ENCODE measurements around the gene SERTAD2. TPM values are rescaled to one million over a fixed set of nuclear protein-coding genes. Genes with fewer than 3 reads are reported as not detected.

Gene SERTAD2
- total and polyA plus RNA-seq, 2 donors (not counting 3 experiments of a cell fraction or from before 2014, with no cell fraction given), result 5.5 to 11.2 TPM

DNA sequence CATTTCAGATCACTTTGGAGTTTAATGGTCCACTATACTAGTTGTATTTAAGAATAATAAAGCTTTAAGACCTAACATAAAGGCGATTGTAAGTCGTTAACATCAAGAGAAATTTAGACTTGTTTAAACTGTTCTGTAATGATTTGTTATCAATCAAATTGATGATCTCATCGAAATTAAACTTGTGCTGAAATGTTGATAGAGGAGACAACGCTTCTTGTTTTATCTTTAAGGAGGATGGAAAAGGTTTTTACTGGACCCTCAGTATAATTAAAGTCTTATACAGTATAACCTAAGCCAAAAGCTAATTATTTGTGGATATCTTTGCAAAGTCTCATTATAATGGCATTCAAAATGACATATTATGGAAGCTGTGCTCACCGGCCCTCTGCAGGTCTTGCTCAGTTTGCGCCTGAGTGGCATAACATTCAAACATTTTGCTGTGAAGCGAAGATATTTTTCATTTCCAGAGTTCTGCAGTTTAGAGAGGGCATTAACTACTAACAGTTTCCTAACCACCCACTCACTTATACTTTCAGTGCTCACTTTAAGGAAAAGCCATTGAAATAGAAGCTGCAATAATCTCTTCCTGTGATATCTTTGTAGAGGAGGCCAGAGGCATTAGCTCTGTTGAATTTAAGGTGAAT is 1.4 kb upstream of the SERTAD2 start:
- peak overlapping the region; percentile 92 for H3K4me2 ChIP-seq (ENCODE audit: insufficient read depth, low read length)
- no peaks in the 10 kb centered on the region for H3K9me3 ChIP-seq (replicated peaks; ENCODE audit: control insufficient read depth, insufficient read depth, low read length)
- peaks cover 30% of the 10 kb centered on the region for H3K79me2 ChIP-seq (ENCODE audit: control insufficient read depth, insufficient read depth, low read length)
- no TSS peak for BruUV-seq (replicated peaks)
- H4K20me1 ChIP-seq (replicated peaks; ENCODE audit: control insufficient read depth, extremely low read depth, insufficient read depth, low read length), result no peaks in the 10 kb centered on the region
- no peak overlapping the region for H2AFZ ChIP-seq (ENCODE audit: low read depth, low read length)
- peak; percentile 87 for FAIRE-seq
- dilution Hi-C loops (cut with MboI; ENCODE audit: extremely low pct_ligation_motif_present, low sequenced_read_pairs) (no loop called here), intact Hi-C loops (cut with micrococcal nuclease) (loop anchor here (2.0 kb wide), 1 partner anchor 138 kb away; no protein-coding TSS in a partner anchor)
- TF ChIP-seq JUN (IDR thresholded peaks at IDR 0.05; ENCODE audit: borderline replicate concordance, insufficient read depth, insufficient read length, low read depth) (peak; percentile 31), FOS (IDR thresholded peaks at IDR 0.05; ENCODE audit: borderline replicate concordance, insufficient read depth, low read length) (no peak)
- TF ChIP-seq, protein P1, sequence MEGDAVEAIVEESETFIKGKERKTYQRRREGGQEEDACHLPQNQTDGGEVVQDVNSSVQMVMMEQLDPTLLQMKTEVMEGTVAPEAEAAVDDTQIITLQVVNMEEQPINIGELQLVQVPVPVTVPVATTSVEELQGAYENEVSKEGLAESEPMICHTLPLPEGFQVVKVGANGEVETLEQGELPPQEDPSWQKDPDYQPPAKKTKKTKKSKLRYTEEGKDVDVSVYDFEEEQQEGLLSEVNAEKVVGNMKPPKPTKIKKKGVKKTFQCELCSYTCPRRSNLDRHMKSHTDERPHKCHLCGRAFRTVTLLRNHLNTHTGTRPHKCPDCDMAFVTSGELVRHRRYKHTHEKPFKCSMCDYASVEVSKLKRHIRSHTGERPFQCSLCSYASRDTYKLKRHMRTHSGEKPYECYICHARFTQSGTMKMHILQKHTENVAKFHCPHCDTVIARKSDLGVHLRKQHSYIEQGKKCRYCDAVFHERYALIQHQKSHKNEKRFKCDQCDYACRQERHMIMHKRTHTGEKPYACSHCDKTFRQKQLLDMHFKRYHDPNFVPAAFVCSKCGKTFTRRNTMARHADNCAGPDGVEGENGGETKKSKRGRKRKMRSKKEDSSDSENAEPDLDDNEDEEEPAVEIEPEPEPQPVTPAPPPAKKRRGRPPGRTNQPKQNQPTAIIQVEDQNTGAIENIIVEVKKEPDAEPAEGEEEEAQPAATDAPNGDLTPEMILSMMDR (IDR thresholded peaks at IDR 0.05; ENCODE audit: extremely low read depth in 1 of 2, insufficient read depth in 1 of 2, low read depth in 1 of 2, low read length in 2 of 2), result peak; percentile 26 to 39
- H3K9ac ChIP-seq (replicated peaks; ENCODE audit: extremely low read depth, insufficient read depth, low read length), result peak overlapping the region; percentile 89
- peaks cover 21% of the 10 kb centered on the region for H3K4me1 ChIP-seq (ENCODE audit: control insufficient read depth, extremely low read depth, insufficient read depth, low read length)
- no peaks in the 10 kb centered on the region for H3K36me3 ChIP-seq (ENCODE audit: control insufficient read depth in 2 of 2, extremely low read depth in 1 of 2, insufficient read depth in 2 of 2, low read length in 2 of 2)
- H3K4me3 ChIP-seq (replicated peaks in 1 of 3; ENCODE audit: insufficient read depth in 1 of 3, low read depth in 1 of 3, low read length in 3 of 3), result peak overlapping the region in 1 of 3 experiments; percentile 82
- DNase-seq (ENCODE audit: low read depth, low spot score), result peak; percentile 33
- POLR2A ChIA-PET, result interaction anchor here (0.5 to 5.5 kb wide), 8 partner anchors 10 to 475 kb away, joined by 3 to 62 read pairs (median 5); partner anchors contain the start of gene RAB1A
- H3K27ac ChIP-seq (ENCODE audit: insufficient read depth, low read depth, low read length), result no peak overlapping the region
- CTCF ChIA-PET, result interaction anchor here (0.7 to 6.4 kb wide), 23 partner anchors 9 to 213 kb away, joined by 3 to 86 read pairs (median 9); no protein-coding TSS in a partner anchor
- no peaks in the 10 kb centered on the region for H3K27me3 ChIP-seq (ENCODE audit: control insufficient read depth in 2 of 2, insufficient read depth in 2 of 2, low read length in 2 of 2)
- H3K9me1 ChIP-seq (replicated peaks; ENCODE audit: control insufficient read depth, extremely low read depth, insufficient read depth, low read length), result no peaks in the 10 kb centered on the region

Data from endothelial cell of umbilical vein (primary cell).